GM21526 (cell line): ENCODE results near the gene LRIG1.

Experiments
- ATAC-seq: cut with Tn5 transposase; IDR thresholded peaks from one replicate; pipeline ENCODE4 v1.9.1; 2021; ENCODE audit warnings: moderate library complexity; ENCODE audit not compliant: unreplicated experiment, low FRiP score

Gene LRIG1

DNA sequence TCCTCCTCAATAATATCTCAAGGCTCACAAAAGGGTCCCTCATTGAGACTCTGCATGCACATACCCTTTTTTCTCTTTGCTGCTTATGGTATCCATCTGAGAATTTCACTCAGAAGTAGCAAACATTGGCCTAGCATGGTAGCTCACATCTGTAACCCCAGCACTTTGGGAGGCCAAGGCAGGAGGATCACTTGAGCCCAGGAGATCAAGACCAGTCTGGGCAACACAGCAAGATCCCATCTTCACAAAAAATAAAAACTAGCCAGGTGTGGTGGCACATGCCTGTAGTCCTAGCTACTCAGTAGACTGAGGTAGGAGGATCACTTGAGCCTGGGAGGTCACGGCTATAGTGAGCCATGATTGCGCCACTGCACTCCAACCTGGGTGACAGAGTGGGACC lies 11.7 kb downstream of the LRIG1 start:
- ATAC-seq, result no peak

DNA sequence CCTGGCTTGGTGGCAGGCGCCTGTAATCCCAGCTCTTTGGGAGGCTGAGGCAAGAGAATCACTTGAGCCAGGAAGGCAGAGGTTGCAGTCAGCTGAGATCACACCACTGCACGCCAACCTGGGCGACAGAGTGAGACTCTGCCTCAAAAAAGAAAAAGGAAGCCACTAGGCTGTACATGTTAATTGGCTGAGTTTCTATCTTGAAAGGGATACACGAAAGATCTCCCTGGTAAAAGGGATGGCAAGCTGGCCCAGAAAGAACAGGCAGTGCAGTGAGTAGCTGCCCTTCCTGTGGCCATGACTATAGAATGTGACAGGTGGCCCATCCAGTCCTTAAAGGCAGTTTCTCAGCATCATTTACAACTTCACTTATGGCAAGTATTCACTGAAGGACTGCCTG lies 12.3 kb downstream of the LRIG1 start:
- no peak for ATAC-seq

DNA sequence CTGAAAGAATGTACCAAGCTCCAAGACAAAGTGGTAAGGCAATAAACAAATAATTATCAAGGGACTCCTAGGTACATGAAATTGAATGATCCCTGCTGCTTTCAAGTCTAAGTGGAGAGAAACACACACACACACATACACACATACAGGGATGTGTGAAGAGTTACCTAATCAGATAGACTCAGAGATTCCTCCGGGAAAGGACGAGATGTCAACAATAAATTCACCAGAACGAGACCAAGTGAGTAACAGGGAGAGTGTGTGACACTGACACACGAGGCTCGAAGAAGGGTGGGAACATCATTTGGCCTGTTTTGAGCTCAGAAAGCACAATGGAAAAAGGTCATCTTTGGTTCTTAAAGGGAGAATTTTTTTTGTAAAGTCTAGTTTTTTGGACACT lies 13.4 kb downstream of the LRIG1 start:
- ATAC-seq, result no peak

DNA sequence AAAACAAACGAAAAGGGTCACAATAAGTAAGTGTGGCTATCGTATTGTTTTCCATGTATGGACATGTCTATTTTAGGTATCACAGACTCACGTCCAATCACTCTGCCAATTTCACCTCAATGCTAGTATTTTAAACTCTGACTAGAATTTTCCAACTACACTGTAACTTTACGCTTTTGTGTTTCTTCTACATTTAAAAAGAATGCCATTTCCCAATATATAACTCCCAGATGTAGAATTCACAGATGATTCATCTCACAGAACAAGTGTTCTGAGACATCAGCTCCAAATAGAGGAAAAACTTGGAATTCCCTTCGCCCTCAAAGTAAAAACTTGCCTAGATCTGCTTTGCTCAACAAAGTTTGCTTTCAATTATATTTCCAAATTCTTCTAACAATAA lies 14.2 kb downstream of the LRIG1 start:
- no peak for ATAC-seq

DNA sequence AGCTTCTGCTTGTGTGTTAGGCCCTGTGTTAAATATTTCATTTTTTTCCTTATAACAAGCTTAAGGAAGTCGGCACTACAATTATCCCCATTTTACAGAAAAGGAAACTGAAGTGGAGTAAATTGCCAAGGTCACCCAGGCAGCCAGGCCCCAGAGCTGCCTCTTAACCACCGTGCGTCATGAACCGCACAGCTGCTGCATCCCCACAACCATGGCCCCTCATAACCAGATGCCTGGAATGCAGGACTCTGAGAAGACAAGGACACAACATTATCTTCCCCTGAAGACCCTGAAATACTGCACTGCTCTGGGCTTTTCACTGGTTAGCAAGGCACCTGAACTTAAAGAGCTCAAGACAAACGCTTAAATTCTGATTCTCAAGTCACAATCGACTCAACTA lies 14.6 kb downstream of the LRIG1 start:
- no peak for ATAC-seq

DNA sequence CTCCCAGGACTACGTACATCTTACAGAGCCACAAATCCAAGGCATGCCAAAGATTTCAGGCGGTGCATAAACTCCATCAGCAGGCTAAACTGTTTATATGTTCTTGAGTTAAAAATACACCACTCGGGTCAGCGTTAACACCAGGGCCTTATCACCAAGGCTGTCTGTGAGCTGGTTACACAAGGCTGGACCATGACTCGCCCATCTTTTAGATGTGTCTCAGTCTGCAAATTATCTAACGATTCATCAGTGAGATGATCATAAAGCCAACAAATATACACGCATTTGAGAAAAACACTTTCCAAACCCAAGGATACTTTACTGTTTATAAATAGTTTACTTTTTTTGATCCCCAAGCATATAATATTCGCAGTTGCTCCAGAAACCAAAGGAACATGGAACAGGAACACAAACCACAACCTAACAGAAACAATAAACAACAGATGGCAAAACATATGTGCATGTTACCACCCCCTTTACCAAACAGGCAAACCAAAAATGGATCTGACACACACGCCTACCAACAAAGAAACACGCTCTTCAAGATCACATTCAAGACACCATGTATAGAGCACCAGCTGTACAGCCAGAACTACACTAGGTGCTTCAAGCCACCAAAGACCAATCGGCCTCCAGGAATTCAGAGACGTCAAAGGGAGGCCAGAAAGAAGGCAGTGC lies 15.4 kb downstream of the LRIG1 start:
- no peak for ATAC-seq

DNA sequence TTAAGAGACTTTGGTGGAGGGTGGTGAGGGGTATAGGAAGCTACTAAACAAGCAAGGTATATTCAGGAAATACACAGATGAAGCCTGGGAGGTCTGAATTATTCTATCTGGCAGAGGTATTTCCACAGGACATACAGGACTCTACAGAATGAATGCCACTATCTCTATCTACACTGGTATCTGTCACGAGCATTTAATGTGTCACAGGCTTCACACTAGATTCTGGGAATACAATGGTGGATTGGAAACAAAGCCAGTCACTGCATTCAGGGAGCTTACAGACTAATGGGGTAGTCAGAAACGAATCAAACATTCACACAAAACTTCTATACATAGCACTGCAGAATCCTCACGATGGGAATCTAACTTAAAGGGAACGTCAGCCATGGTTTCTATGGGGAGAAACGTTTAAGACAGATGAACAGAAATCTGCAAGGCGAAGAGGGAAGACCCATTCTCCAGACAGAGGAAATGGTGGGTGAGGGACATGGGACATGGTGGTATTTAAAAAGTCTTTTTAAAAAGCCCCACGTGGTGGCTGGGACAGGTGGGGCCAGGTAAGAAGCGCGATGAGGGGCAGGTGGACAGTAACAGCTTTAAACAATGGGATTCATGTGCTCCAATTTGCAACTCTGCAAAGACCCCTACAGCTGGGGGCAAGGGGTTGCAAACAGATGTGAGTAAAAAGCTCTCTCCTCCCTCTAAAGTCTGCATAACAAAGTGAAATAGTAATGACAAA lies 16.5 kb downstream of the LRIG1 start:
- no peak for ATAC-seq

DNA sequence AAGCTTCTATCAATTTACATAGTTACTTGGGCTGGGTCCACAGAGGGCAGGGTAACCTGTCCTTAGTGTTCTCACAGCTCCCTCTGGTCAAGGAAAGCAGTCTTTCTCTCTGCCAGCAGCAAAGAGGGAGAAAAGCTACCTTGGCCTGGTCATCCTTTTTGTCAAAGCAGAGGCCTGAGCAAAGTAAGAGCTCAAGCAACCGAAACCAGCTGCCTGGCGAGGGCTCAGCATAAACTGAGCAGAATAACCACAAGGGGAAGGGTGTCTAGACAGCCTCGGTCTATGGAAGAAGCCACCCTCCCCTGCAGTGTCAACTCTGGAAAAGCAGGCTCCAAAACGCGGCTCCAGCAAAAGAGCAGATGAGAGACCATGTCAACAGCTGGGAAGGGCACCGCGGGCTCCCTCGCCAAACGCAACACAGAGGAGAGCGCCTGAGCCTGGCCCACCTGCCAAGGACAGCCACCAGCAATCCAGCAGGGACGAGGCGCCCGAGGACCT lies 17.4 kb downstream of the LRIG1 start:
- peak; percentile 59 for ATAC-seq

DNA sequence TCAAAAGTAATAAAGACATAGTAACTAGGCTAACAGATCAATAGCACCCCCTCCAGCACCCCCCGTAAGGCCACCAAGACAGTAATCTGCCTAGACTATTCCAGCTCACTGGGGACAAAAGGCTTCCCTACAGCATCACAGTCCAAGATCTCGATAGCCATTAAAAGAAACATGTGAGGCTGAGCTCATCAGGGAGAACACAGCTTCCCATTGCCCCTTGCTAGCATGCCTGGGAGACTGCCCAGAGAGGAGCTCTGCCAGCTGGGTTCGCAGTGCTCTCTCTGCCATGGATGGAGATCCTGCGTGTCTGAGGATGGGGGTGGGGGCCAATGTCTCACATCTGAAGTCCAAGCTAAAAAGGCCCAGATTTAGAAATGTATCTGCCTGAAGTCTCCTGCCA lies 17.8 kb downstream of the LRIG1 start:
- no peak for ATAC-seq

DNA sequence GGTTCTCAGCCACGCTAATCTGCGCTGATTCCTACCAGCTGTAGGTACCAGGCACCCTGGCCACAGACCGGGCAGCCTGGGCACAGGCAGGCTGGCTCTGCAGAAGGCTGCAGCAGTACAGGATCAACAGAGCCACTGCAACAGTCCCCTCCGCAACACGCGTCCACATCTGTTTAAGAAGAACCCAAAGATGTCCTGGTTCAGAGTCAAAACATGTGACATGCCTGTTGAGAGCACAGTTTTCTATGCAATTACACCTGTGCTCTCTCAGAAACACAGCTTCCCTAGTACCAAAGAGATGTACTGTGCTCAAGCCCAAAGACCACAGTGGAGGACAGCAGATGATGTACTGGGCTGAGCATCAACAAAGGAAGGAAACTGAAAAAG lies 18.8 kb downstream of the LRIG1 start:
- no peak for ATAC-seq

DNA sequence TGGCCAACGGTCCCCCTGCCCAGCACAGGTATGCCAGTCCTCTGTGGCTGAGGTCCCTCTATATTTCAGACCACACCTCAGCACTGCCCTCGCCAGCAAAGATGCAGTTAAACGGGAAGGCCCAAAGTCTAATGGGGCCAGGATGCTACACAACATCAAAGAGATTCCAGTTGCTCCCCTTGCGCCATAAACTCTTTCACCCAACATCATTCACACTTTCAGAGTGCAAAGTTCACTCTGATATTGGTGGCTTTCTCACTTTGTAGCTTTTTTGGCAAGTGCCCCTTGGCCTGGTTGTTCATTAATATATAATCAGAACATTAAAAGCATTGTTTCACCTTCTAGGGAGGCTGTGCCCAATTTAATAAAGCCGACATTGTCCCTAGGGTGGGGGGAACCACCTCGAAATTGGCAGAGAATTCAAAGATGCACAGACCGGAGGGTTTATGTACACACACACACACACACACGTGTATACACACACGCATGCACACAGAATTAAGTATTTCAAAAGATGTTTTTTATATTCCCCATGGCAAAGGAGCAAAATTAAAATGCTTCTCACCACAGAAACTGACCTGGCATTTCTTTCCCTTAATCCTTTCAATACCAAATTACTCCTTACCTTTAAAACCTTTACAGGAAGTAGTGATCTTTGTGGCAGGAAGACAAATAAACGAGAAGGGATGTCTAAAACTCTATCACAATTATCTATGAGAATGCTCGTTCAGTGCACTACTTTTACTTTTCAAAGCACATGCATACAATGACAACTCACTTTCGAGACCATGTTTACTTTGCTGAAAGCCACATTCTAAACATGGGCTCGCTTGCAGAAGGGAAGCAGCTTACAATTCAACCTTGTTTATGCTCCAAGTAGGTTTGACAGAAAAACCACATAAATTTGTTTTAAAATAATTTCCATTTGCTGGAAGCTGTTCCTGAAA lies 19.5 kb downstream of the LRIG1 start:
- no peak for ATAC-seq

DNA sequence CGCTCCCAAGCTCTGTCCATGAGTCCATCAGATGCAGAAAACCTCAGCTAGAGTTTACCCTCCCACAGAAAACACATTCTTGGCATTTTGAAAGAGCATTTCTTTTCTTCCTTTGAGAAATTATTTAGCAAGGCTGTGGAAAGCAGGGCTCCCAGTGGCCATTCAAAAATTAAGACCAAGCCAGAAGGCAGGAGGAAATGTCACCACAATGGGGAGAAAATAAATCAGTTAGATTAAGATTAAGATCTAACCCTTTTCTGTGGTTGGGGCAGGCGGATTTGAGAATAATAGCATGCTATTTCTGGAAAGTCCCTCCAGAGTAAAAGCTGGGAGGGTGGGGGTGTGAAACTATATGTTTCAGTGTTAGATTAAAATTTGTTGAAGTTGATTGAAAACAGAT lies 20.2 kb downstream of the LRIG1 start:
- no peak for ATAC-seq

DNA sequence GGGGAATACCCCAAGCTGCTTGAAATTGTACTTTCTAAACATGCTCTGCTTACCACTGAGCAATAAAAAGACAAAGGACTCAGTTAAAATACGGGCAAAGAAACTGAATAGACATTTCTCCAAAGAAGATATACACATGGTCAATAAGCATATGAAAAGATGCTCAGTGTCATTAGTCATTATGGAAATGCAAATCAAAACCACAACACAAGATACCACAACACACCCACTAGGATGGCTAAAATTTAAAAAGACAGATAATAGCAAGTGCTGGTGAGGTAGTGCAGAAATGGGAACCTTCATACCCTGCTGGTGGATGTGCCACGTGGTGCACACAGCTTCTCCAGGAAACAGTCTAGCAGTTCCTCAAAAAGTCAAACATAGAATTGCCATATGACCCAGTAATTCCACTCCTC lies 21.3 kb downstream of the LRIG1 start:
- ATAC-seq, result no peak

DNA sequence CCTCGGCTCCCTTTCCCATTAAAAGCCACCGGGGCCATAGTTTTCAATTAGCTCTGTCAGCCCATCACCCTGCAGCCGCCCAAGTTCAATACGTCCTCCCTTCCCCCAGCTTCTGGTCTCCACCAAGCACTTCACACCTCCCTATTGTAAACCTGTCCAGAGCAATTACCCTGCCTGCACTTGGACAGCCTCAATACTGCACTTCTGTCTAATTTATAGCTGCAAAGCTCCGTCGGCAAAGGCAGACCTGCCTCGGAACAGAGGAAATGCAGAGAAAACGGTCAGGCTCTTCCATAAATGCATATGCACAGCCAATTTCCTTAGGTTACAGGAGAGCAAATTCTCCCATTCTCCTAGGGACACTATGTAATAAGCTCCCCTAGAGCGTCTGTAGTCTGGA lies 21.9 kb downstream of the LRIG1 start:
- no peak for ATAC-seq

DNA sequence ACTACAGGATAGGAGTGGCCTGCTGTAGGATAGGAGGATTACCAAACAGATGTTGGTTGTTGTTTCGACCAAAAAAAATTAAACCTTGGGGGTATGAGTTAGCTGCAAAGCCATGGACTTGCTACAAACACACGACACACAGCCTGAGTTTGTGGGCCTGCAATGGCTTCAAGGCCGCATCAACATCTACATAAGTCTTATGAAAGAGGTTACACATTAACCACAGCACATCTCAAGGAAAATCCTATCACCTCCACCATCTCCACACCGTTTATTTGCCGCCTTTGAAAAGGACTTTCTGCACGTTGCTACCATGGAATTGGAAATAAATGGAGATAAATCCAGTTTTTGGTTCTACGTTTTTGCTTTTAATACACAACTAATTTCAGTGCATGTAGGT lies 23.0 kb downstream of the LRIG1 start:
- ATAC-seq, result no peak

DNA sequence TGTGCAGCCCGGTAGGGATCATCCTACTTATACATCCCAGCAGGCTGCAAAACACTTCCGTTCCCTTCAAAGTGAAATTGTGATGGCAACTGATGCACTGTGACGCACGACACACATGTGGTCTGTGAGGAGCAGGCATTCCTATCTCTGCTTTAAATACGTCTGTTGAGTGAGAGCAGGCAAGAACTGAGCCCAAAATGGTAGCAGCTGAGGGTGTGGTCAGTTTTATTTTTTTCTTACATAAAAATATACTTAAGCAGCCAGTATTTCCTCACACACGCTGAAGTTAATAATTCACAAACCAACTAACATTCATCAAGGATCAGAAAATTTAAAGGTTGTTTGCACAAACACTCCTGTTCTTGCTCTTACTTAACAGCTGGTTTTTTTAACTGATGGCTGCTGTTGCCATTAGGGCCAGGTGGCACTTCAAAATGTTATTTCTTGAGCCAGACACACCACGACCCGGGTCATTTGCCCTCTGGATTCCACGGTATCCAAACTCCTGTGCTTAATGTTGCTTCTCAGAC lies 23.9 kb downstream of the LRIG1 start:
- no peak for ATAC-seq

DNA sequence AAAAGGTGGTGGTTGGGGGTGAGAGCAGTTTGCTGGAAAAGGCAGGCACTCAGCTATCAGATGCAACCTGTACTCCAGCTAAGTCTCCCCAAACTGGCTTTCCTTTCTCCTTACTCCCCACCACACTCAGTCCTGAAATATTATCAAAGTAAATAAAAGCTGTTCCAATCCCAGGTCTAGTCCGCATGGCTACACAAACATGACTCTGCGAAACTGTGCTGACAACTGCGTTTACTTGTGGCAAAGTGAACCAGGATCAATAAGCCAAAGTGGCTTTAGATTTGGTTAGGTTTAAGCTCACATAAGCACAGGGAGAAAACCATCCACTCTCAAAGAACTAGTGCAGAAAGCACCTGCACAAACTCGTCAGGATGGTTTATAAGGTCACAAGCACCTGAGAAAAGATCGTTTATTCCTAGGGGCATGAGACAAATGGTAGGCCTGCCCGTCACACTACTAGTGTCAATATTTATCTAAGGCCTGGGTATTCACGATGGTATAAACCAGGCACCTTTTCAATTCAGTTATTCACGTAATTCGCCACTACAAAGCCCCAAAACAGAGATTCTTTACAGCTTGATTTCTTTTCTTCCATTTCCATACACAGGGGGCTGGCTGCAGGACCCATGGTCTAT lies 25.3 kb downstream of the LRIG1 start:
- no peak for ATAC-seq

DNA sequence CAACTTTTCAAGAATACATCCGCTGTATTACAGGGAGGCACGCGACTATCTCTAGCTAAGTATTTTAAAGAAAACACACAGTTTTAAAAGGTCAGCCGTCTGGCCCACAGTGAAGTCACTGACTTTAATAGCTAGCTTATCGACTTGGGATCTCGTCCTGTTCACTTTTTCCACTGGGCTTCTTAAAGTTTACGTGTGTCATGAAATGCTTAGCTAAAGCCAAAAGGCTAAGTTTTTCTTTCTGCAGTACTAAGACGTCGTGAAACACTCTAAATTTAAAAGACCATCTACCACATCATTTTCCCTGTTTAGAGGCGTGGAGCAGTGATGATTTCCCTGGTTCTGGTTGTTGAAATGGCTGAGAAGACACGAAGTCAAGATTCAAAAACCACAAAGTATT lies 27.1 kb downstream of the LRIG1 start:
- no peak for ATAC-seq

DNA sequence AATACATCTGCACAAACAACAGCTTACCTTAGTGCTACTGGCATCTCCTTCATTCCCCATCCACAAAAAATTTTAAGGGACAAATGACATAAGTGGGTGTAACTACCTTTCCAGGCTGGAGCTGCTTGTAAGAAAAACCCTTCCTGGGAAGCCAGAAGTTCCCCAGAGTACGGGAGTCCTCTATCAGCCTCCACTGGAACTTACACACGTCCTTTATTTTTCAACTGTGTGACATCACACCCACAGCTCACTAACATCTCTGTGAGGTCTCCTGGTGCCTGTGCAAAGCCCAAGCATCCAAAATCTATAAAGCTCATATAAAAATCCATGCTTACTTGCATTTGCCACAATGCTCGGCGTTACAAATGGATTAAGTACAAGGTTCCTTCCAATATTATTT lies 27.6 kb downstream of the LRIG1 start:
- ATAC-seq, result no peak

DNA sequence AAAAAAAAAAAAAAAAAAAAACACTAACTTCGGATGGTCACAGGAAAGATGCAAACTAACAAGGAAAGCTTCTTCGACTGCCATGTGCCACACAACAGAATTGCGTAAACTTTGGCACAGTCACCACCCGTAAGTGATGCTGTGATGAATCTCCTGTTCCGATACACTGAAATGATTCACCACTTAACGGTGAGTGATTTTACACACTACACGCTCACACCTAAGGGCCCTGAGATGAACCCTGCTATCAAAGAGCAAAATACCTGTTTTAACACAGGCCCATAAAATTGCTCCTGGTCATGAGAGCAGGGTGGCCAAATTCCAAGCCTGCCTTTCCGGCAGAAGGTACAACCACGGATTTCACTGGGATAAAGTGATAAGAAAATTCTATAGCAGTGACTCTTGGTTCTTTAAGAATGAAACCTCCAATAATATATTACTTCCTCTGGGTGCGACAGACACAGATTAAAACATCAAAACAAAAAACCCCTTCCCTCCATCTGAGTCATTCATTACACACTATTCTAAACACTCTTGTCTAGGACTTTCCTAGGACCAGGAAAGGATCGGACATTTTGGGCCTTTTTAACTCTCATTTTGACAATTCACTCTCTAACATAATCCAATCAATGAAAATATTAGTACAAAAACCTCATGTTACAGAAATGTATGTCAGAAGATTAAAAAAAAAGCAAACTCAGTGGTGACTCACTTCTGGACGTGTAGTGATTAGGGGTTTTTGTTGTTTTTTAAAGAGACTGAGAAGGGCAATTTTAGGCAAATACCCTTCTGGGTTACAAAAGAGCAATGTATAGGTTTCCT lies 28.3 kb downstream of the LRIG1 start:
- ATAC-seq, result peak; percentile 56
